ENCODE data around the gene SMIM35.

SMIM35 gene

DNA sequence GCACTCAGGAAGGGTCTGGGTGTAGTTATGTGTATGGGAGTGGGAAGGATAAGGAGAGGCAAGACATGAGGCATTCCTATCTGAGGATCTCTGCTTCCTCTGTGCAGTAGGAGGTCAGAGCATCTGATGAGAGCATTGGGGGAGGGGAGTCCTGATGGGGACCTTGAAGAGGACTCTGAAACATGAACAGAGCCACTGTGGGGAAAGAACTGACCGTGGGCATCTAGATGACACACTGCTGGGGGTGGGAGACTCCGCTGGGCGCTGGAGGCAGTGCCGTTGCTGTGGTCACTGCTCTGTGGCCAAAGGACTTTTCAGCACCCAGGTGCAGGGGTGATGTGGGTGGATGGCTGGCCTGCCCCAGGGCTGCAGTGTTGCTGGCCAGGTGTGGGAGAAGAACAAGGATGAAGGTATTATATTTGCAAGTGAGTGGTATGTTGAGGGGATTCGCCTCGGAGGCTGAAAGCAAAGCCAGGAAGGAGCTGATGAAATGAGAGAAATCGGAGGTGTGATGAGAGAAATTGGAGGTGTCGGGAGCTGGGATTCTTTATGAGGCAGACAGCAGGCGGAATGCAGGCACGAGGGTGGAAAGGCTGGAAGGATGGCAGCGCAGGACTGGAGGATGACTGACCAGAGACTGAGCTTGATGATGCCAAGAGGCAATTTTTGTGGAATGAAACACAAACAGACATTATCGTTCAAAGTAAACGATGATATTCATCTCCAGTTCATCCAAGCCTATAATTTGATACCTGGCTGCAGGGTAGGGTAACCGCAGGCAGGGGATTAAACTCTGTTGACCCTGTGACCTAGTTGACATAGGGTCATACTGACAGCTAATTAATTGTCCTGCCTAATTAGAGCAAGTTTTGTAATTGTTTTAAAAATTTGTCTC lies 29.3 kb downstream of the SMIM35 start:
- no peak for DNase-seq (ENCODE audit: low spot score)

DNA sequence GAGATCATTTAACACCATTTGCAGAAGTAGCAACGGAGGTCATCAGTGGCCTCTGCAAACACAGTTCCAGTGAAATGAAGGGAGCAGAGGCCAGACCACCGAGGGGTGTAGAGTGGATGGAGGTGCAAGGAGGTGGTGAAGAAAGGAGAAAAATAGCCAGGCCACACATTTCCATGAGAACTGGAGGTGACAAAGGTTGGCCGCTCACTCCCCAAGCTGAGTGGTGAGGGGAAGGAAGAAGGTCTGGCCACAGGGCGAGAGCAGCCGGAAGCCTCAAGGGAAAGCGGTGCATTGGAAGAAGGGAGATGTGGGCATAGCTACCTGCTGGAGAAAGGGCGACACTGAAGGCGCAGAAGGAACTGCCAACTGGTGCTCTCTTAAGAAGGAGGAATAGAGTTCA lies 30.0 kb downstream of the SMIM35 start:
- no peak for DNase-seq (ENCODE audit: low spot score)

DNA sequence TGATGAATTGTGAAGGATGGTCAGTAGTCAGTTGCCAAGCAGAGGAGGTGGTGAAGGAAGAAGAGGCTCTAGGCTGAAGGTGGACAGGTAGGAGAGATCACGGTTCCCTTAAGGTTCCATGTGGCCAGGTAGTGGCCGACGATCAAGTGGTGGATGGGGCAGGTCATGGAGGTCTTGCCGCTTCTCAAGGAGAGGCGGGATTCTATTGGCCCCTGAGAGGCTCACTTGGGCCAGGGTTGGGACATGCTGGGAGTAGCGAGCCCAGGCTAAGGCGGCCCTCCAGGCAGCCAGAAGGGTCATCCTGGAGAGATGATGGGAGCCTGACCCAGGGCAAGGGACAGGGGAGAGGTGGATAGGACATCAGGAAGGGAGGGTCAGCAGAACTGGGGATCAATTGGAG lies 30.8 kb downstream of the SMIM35 start:
- DNase-seq (ENCODE audit: low spot score) = no peak

- no peak for DNase-seq (ENCODE audit: low spot score)
Observed at GRCh38 chr11:118054712-118055640, 31.8 kb downstream of the SMIM35 start.

GRCh38 chr11:118052581-118053206 lies 34.1 kb downstream of the SMIM35 start:
- no peak for DNase-seq (ENCODE audit: low spot score)

- no peak for DNase-seq (ENCODE audit: low spot score)
Observed at GRCh38 chr11:118051611-118052461, 34.9 kb downstream of the SMIM35 start.

- DNase-seq (ENCODE audit: low spot score) = no peak
Observed at GRCh38 chr11:118051136-118051610, 35.6 kb downstream of the SMIM35 start.

DNA sequence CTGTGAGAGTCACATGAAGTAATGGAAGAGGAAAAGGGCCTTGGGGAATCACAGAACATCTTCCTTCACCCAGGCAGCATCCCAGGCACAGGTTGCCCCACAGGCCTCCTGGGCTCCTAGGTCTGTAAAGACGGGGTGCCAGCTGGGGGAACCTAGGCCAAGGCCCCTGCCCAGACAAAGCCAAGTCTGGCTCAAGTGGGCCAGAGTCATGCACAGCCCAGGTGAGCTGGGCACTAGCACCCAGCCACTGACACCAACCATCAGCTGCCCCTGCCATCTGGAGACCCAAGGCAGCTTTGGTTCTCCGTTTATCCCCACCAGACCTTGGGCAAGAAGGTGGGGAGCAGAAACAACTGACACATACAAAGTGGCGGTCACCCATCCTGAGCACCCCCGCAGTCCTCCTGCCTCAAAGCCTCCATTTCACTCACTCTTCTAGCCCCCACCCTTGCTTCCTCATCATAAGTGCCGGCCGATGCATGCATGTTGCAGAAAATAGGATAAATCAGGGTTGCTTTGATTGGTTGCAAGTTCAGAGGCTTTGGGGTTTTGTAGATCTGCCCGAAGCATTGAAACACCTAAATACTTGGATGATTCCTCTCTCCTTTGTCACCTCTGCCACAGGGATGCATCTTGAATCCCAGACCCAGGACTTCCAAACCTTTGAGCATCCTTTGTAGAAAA lies 36.4 kb downstream of the SMIM35 start:
- no peak for DNase-seq (ENCODE audit: low spot score)

DNA sequence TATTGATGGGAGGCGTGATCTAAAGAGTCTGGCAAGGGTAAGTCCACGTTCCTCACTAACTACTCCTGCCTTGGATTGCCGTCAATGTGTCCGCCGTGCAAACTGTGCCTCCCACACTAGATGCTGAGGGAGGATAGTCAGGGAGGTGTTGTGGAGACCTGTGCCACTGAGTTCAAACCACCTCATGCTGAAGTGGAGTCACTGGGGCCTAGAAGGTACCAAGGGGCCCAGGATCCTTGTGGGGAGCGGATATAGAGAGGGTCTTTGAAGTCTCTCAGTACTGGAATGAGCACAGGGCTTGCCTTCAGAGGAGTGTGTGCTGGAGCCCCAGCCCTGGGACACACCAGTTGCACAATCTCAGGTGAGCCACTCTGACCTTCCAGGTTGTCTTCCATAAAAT lies 37.0 kb downstream of the SMIM35 start:
- no peak for DNase-seq (ENCODE audit: low spot score)

GRCh38 chr11:118048472-118049370 lies 38.0 kb downstream of the SMIM35 start:
- no peak for DNase-seq (ENCODE audit: low spot score)

- no peak for DNase-seq (ENCODE audit: low spot score)
Observed at GRCh38 chr11:118047749-118048148, 39.0 kb downstream of the SMIM35 start.

- no peak for DNase-seq (ENCODE audit: low spot score)
Observed at GRCh38 chr11:118046964-118047700, 39.6 kb downstream of the SMIM35 start.

GRCh38 chr11:118046051-118046963 lies 40.5 kb downstream of the SMIM35 start:
- DNase-seq (ENCODE audit: low spot score) = no peak

DNA sequence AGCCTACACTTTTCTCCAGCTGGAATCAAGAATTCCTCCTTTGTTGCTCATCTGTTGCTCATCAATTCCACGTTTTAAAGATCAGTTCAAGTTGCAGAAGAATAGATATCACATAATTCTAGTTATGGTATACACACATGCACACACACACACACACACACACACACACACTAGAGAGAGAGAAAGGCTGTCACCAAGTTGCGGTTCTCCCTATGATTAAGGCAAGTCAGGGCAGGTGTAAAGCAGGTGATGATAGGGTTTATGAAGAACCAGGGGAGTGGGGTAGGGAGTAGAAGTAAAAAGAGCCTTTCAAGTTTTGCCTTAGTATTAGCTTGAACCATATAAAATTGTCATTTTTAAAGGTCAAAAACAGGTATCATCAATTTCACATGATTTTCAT lies 41.6 kb downstream of the SMIM35 start:
- DNase-seq (ENCODE audit: low spot score) = no peak

GRCh38 chr11:118042796-118043195 lies 44.0 kb downstream of the SMIM35 start:
- DNase-seq (ENCODE audit: low spot score) = no peak

GRCh38 chr11:118042141-118042540 lies 44.6 kb downstream of the SMIM35 start:
- DNase-seq (ENCODE audit: low spot score) = no peak

DNA sequence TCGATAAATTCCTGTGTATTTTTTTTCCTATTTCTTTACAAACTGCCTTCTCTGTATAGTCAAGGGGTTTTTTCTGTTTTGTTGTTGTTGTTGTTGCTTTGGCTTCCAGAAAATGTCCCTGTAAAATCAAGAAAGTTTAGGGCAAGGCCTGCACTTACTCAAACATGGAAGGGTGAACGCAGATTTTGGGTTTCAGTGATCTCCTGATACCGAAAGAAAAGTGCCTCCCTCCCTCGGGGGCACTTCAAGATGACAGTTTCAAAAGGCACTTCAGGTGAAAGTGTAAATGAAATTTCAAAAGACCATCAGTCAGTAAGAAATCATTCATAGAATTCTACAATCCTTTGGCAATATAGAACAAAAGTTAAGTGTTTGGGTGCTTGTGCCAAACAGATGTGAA lies 53.3 kb downstream of the SMIM35 start:
- DNase-seq (ENCODE audit: low spot score) = no peak

GRCh38 chr11:118028626-118029025 lies 58.1 kb downstream of the SMIM35 start:
- DNase-seq (ENCODE audit: low spot score) = no peak

Measured in LoVo (cell line).